Measurements from ENCODE around the gene HPCAL1. TPM values are rescaled to one million over a fixed set of nuclear protein-coding genes. Genes with fewer than 3 reads are reported as not detected.

HPCAL1 gene
- total RNA-seq, 1 experiment from 2014 or later: 56.8 TPM

- Histone ChIP-seq H3K36me3 (no peaks in the 10 kb centered on the region), H3K27ac (no peak overlapping the region), H3K9me3 (replicated peaks) (no peaks in the 10 kb centered on the region), H3K27me3 (replicated peaks) (no peaks in the 10 kb centered on the region), H3K4me1 (replicated peaks) (no peaks in the 10 kb centered on the region), H3K4me3 (no peak overlapping the region)
- DNase-seq (ENCODE audit: low read depth in 1 of 2, low spot score in 2 of 2): no peak
Observed at GRCh38 chr2:10375570-10376281, 73.0 kb downstream of the HPCAL1 start.

- no peak overlapping the region for H3K4me3 ChIP-seq
- no peaks in the 10 kb centered on the region for H3K9me3 ChIP-seq (replicated peaks)
- no peak overlapping the region for H3K27ac ChIP-seq
- H3K36me3 ChIP-seq: no peaks in the 10 kb centered on the region
- no peaks in the 10 kb centered on the region for H3K4me1 ChIP-seq (replicated peaks)
- no peak for DNase-seq (ENCODE audit: low read depth in 1 of 2, low spot score in 2 of 2)
- H3K27me3 ChIP-seq (replicated peaks): no peaks in the 10 kb centered on the region
Observed at GRCh38 chr2:10377052-10377746, 74.5 kb downstream of the HPCAL1 start.

GRCh38 chr2:10377747-10378085, 75.0 kb downstream of the HPCAL1 start:
- H3K36me3 ChIP-seq: no peaks in the 10 kb centered on the region
- no peak overlapping the region for H3K4me3 ChIP-seq
- no peaks in the 10 kb centered on the region for H3K27me3 ChIP-seq (replicated peaks)
- no peaks in the 10 kb centered on the region for H3K4me1 ChIP-seq (replicated peaks)
- H3K27ac ChIP-seq: no peak overlapping the region
- H3K9me3 ChIP-seq (replicated peaks): no peaks in the 10 kb centered on the region
- DNase-seq (ENCODE audit: low read depth in 1 of 2, low spot score in 2 of 2): no peak

GRCh38 chr2:10378189-10378588, 75.5 kb downstream of the HPCAL1 start:
- no peak overlapping the region for H3K27ac ChIP-seq
- no peaks in the 10 kb centered on the region for H3K27me3 ChIP-seq (replicated peaks)
- no peak for DNase-seq (ENCODE audit: low read depth in 1 of 2, low spot score in 2 of 2)

GRCh38 chr2:10380048-10380926, 77.6 kb downstream of the HPCAL1 start:
- no peaks in the 10 kb centered on the region for H3K9me3 ChIP-seq (replicated peaks)
- no peaks in the 10 kb centered on the region for H3K27me3 ChIP-seq (replicated peaks)
- H3K4me1 ChIP-seq (replicated peaks): peaks cover 1% of the 10 kb centered on the region
- H3K4me3 ChIP-seq: no peak overlapping the region
- no peaks in the 10 kb centered on the region for H3K36me3 ChIP-seq
- no peak for DNase-seq (ENCODE audit: low read depth in 1 of 2, low spot score in 2 of 2)
- H3K27ac ChIP-seq: no peak overlapping the region

More at GRCh38 chr2:10378189-10378588, 75.5 kb downstream of the HPCAL1 start:
- no peaks in the 10 kb centered on the region for H3K36me3 ChIP-seq
- no peaks in the 10 kb centered on the region for H3K9me3 ChIP-seq (replicated peaks)
- no peak overlapping the region for H3K4me3 ChIP-seq
- H3K4me1 ChIP-seq (replicated peaks): no peaks in the 10 kb centered on the region

- DNase-seq (ENCODE audit: low read depth in 1 of 2, low spot score in 2 of 2): no peak
- Histone ChIP-seq H3K4me1 (replicated peaks) (peaks cover 18% of the 10 kb centered on the region), H3K27me3 (replicated peaks) (no peaks in the 10 kb centered on the region), H3K4me3 (no peak overlapping the region), H3K36me3 (no peaks in the 10 kb centered on the region), H3K9me3 (replicated peaks) (no peaks in the 10 kb centered on the region), H3K27ac (no peak overlapping the region)
Observed at GRCh38 chr2:10381997-10382353, 79.3 kb downstream of the HPCAL1 start.

GRCh38 chr2:10382354-10383061, 79.8 kb downstream of the HPCAL1 start:
- no peak overlapping the region for H3K4me3 ChIP-seq
- H3K27me3 ChIP-seq (replicated peaks): no peaks in the 10 kb centered on the region
- H3K36me3 ChIP-seq: no peaks in the 10 kb centered on the region
- H3K9me3 ChIP-seq (replicated peaks): no peaks in the 10 kb centered on the region
- no peak for DNase-seq (ENCODE audit: low read depth in 1 of 2, low spot score in 2 of 2)
- H3K27ac ChIP-seq: no peak overlapping the region
- H3K4me1 ChIP-seq (replicated peaks): peaks cover 21% of the 10 kb centered on the region

- DNase-seq (ENCODE audit: low read depth in 1 of 2, low spot score in 2 of 2): no peak
- Histone ChIP-seq H3K27me3 (replicated peaks) (no peaks in the 10 kb centered on the region), H3K27ac (no peak overlapping the region), H3K4me1 (replicated peaks) (peaks cover 28% of the 10 kb centered on the region), H3K36me3 (no peaks in the 10 kb centered on the region), H3K9me3 (replicated peaks) (no peaks in the 10 kb centered on the region), H3K4me3 (no peak overlapping the region)
Observed at GRCh38 chr2:10383960-10384734, 81.4 kb downstream of the HPCAL1 start.

GRCh38 chr2:10385501-10385900, 82.8 kb downstream of the HPCAL1 start:
- Histone ChIP-seq H3K4me1 (replicated peaks) (peaks cover 42% of the 10 kb centered on the region), H3K27ac (no peak overlapping the region), H3K36me3 (no peaks in the 10 kb centered on the region), H3K4me3 (no peak overlapping the region), H3K27me3 (replicated peaks) (no peaks in the 10 kb centered on the region), H3K9me3 (replicated peaks) (no peaks in the 10 kb centered on the region)
- DNase-seq (ENCODE audit: low read depth in 1 of 2, low spot score in 2 of 2): no peak

GRCh38 chr2:10385933-10386773, 83.4 kb downstream of the HPCAL1 start:
- H3K27ac ChIP-seq: no peak overlapping the region
- no peaks in the 10 kb centered on the region for H3K9me3 ChIP-seq (replicated peaks)
- DNase-seq (ENCODE audit: low read depth in 1 of 2, low spot score in 2 of 2): peak; percentile 70
- no peaks in the 10 kb centered on the region for H3K27me3 ChIP-seq (replicated peaks)
- peaks cover 45% of the 10 kb centered on the region for H3K4me1 ChIP-seq (replicated peaks)
- no peaks in the 10 kb centered on the region for H3K36me3 ChIP-seq
- H3K4me3 ChIP-seq: no peak overlapping the region

- peaks cover 45% of the 10 kb centered on the region for H3K4me1 ChIP-seq (replicated peaks)
Observed at GRCh38 chr2:10387033-10387432, 84.3 kb downstream of the HPCAL1 start.

GRCh38 chr2:10388954-10389560, 86.4 kb downstream of the HPCAL1 start:
- H3K9me3 ChIP-seq (replicated peaks): no peaks in the 10 kb centered on the region
- H3K27ac ChIP-seq: no peak overlapping the region
- no peak for DNase-seq (ENCODE audit: low read depth in 1 of 2, low spot score in 2 of 2)
- H3K27me3 ChIP-seq (replicated peaks): no peaks in the 10 kb centered on the region
- no peak overlapping the region for H3K4me3 ChIP-seq
- H3K4me1 ChIP-seq (replicated peaks): peaks cover 45% of the 10 kb centered on the region
- H3K36me3 ChIP-seq: no peaks in the 10 kb centered on the region

More at GRCh38 chr2:10387033-10387432, 84.3 kb downstream of the HPCAL1 start:
- H3K36me3 ChIP-seq: no peaks in the 10 kb centered on the region
- H3K9me3 ChIP-seq (replicated peaks): no peaks in the 10 kb centered on the region
- H3K27ac ChIP-seq: no peak overlapping the region
- no peak for DNase-seq (ENCODE audit: low read depth in 1 of 2, low spot score in 2 of 2)
- no peaks in the 10 kb centered on the region for H3K27me3 ChIP-seq (replicated peaks)
- no peak overlapping the region for H3K4me3 ChIP-seq
